SK-MEL-5 (cell line): ENCODE results near the gene ARPC5. TPM values are rescaled to one million over a fixed set of nuclear protein-coding genes. Genes with fewer than 3 reads are reported as not detected.

Experiments
- DNase-seq: peaks from one replicate; pipeline ENCODE4 v3.0.0-alpha.2; 2016; ENCODE audit warnings: low read depth, low spot score
- in situ Hi-C: cut with HindIII; loops from 2 replicates; pipeline ENCODE4 v1.10.0; 2016; ENCODE audit warnings: low sequenced_read_pairs, high pct_unique_total_duplicates, low pct_unique_long_range_greater_than_20kb
- total RNA-seq: library from RNA; depleted of rRNA; stranded (reverse); fragments of >200 nt; shearing (Covaris generic); gene quantifications from 2 replicates; pipeline ENCODE4 v1.2.3, GENCODE V29; 2014

Gene ARPC5
- total RNA-seq, 1 experiment from 2014 or later, result 190 TPM

DNA sequence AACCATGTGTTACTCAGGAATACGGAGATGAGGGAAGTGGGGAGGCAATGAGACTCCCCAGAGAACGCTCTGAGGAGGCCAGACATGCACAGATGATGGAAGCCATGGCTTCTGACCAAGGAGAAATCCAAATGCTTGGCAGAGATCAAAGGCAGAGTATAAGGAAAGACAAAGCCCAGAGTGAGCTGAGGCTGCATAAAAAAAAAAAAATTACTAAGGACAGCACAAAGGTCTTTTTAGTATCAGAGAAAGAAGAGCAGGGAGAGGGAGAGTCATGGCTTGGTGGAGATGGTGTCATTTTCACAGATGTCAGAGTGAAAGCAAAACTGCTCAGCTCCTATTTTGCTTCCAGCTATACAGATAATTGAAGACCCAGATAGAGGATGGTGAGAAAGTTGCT is 37.2 kb downstream of the ARPC5 start:
- in situ Hi-C loops, result no loop called here
- DNase-seq, result no peak

DNA sequence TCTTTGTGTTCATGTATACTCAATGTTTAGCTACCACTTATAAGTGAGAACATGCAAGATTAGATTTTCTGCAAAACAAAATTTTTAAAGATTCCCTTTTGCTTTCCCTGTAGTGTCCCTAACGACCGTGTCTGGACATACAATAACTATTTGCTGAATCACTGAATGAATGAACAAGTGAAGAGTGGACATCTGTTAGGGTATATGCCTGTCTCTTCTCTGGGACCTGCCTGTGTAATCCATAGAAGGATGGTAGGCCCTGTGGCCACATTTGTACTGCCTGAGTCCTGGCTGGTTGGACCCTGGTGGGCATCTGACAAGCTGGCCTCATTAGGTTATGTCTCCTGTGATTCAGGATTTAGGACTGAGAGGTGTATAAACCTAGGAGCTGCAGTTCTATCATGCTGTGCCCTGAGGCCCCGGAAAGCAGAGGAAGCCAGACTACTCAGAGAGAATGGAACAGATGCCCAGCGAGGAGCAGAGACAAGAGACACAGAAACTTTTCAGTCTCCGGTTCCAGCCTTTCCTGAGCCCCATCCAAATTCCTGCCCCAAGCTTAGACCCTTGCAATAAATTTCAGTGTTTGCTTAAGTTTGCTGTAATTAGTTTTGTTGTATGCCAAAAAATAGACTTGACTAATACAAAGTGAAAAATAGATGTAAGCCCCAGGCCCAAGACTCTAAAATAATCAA is 37.8 kb downstream of the ARPC5 start:
- DNase-seq, result no peak
- in situ Hi-C loops, result no loop called here

DNA sequence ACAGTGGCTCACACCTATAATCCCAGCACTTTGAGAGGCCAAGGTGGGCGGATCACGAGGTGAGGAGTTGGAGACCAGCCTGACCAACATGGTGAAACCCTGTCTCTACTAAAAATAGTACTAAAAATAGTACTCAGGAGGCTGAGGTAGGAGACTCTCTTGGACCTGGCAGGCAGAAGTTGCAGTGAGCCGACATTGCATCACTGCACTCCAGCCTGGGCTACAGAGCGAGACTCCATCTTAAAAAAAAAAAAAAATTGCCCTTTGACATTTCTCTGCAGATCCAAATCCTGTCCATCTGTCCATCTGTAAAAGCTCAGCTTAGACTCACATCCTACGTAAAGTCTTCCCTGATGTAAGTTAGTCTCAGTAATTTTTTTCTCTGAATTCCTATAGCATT is 39.1 kb downstream of the ARPC5 start:
- in situ Hi-C loops, result no loop called here
- no peak for DNase-seq

DNA sequence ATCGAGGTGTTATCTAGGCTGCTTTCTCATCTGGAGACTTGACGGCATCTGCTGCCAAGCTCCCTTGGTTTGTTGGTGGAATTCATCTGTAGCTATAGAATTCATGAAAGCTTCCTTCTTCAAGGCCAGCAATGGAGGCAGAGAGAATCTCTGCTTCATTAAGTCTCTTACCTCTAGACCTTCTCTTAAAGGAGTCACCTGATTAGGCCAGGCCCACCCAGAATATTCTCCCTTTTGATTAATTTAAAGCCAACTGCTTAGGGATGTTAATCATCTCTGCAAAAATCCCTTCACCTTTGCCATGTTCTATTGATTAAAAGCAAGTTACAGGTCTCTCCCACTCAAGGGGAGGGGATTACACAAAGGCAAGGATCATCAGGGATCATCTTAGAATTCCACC is 40.0 kb downstream of the ARPC5 start:
- no peak for DNase-seq
- in situ Hi-C loops, result no loop called here

DNA sequence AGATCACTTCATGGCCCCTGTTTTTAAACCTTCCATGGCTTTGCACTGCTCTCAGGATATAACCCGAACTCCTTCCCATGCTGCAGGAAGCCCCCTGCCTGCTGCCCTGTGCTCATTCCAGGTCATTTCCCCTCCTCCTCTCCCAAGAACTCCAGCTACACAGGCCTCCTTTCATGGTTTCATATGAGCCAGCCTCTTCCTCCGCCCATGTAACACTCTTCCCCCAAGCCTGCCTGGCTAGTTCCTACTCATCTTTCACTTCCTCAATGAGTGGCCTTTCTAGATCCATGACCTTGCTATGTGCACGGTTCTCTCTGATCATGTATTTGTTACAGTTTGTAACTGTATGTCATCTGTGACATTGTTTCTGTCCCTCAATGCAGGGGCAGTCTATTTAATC is 42.2 kb downstream of the ARPC5 start:
- in situ Hi-C loops, result no loop called here

DNA sequence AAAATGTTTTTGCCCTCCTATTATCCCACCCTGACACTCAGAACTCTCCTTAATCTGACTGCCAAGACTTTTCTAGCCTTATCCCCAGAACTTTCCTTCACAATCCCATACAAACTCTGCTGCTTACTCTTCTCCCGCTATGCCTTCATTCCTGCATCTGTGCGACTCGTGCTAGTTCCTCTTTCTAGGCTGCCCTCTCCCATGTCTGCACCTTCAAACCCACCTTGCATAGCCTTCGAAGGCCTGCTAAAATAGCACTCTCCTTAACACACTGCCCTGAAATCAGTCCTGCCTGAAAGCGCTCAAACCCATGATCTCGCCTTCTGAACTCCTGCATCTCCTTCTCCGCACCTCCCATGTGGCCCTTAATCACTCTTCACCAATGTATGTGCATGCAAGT is 42.9 kb downstream of the ARPC5 start:
- in situ Hi-C loops, result no loop called here
- no peak for DNase-seq

More for the DNA sequence above, 42.2 kb downstream of the ARPC5 start:
- no peak for DNase-seq

DNA sequence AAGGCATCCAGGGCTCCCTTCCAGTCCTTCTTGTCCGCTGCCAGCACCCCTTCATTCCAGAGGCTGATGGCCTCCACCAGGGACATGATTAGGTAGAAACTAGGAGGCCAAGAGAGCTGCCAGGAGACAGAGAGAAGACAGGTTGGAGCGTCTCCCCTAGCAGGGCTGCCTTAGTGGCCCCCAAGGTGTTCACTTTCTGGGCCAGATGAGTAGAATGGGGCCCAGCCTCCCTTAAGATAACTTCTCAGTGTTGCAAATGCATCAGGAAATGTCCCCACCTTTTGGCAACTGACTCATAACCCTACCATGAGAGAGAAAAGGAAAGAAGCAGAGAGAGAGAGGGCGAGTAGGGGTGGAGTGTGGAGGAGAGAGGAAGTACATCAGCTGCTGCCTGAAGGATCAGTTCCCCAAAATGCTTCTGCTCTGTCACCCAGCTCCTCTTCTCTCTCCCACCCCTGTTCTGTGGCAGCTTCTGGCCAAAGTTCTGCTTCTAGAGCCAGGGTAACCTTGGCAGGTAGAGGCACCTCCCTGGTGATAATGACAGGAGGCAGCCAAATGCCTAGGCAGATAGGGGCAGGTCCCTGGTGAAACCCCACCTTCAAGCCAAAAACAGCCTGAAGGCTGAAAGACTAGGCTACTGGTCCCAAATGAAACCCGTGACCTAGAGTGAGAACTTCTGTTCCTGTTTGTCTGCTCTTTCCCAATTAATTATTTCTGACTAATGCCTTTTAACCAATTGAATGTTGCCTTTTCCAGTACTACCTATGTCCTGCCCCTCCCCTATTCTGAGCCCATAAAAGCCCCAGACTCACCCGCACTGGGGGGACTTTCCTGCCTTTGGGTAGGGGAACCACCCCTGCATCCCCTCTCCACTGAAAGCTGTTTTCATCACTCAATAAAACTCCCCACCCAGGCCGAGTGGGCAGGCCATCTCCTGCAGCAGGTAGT is 45.1 kb downstream of the ARPC5 start, which contains the start of gene NCF2:
Gene NCF2 (minus strand): TSS at position 216 of the 948 bp plus-strand sequence. CDS start 130 bp downstream, at position 86.
- DNase-seq, result no peak
- in situ Hi-C loops, result no loop called here

DNA sequence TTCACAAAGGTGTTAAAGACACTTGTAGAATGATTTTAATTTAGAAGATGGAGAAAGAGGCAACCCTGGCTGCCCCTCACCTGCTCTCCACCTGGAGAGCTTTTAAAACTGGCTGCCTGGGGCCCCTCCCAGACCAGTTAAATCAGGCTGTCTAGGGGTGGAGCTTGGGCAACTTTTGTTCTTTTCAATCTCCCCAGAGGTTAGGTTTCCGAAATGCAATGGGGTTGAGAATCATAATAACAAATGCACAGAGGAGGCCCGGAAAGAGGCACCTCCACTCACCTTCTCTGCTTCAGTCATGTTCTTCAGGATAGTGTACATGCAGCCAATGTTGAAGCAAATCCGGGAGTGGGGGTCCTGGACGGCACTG is 45.7 kb downstream of the ARPC5 start:
- in situ Hi-C loops, result no loop called here
- no peak for DNase-seq

DNA sequence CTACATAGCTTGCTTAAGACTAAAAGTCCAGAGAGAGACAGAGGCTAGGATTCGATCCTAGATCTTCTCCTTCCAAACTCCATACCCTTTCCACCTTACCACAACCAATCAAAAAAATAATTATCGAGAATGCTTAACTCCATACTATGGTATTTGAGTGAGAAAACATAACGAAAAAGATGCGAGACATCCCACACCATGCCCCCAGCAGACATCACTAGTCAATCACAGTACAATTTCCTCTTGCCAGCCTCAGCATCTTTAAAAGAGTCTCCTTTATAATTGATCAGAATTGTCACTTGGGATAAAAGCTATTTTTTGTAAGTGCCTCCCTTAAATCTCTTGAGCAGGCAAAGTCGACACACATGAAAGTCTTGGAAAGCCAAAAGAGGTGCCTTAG is 46.2 kb downstream of the ARPC5 start:
- in situ Hi-C loops, result no loop called here

DNA sequence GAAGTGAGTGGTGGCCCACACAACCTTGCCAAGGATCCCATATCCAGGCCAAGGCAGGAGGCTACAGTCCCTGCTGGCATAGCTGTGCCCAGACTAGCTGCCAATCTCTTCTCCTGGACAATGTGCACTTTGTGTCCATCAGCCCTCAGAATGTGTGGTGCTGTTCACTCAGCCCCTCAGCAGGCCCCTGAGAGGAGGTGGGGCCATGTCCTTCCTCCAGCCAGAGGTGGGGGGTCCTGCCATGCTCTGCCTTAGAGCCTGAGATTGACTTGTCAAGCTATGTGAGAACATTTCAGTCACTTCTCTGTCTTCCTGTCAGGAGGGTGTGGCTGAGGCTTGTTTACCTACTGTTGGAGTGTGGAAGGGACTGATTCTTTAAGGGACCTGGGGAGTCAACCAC is 46.8 kb downstream of the ARPC5 start:
- DNase-seq, result peak; percentile 16
- in situ Hi-C loops, result no loop called here

More for the DNA sequence above, 46.2 kb downstream of the ARPC5 start:
- DNase-seq, result no peak

DNA sequence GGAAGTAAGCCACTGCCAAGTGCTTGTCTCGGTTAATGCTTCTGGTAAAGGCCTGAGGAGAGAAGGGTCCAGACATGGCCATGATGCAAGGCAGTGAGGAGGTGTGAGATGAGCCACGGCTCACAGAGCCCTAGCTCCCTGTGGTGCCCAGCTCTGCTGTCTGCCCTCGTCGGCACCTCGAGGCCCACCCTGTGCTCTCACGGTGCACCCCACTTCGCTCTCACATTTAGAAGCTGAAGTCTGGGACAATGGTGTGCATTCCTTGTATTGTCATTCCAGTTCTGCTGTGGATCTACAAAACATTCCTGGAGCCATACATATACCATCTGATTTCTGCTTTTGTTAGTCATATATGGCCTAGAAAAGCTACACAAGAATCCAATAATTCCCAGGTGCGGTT is 48.7 kb downstream of the ARPC5 start:
- DNase-seq, result no peak
- in situ Hi-C loops, result no loop called here

DNA sequence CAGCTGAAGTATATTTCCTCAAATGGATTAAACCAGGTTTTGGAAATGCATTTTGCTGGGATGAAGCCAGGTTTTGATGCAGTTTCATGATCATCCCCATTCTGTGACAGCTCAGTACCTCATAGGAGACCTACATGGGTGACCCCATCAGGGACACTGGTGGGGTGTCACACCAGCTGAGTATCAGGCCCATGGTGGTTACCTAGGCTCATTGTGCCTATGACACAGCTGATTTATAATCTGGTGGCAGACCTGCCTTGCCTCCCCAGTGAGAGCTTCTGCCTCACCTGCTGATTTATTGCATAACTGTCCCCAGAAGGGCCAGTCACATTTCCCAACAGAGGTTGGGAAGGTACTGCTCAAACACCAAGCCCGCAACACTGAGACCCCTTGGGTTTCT is 49.1 kb downstream of the ARPC5 start:
- in situ Hi-C loops, result no loop called here

DNA sequence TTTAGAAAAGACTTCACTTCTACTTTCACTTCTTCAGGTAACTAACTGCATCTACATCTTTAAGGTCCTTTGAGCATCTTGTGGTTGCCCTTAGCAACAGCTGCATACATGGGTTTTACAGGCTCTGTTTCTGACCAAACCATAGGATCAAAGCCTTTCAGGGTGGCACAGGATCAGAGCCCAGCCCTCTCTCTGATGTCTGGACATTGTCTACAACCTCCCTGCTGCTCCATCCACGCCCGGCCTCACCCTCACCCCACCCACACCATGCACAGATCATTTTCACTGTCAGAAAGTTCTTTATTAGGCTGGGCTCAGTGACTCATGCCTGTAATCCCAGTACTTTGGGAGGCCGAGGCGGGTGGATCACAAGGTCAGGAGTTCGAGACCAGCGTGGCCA is 50.5 kb downstream of the ARPC5 start:
- no peak for DNase-seq
- in situ Hi-C loops, result no loop called here

More for the DNA sequence above, 49.1 kb downstream of the ARPC5 start:
- DNase-seq, result no peak

DNA sequence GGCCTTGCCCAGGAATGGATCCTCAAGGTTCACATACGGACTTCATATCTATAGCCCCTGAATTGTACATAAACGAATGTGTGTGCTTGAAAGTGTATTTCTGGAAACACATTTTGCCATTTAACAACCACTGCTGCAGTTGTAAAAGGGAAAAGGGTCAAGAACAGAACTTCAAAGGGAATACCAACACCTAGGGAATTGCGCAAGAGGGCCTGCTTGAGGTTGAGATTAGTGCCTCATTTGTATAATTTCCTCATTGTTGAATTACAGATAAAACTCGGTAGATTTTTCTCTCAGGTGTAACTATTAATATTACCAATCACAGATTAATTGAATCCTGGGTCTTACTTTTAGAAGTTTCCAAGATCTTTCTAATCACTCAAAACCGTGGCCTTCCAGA is 51.4 kb downstream of the ARPC5 start:
- no peak for DNase-seq
- in situ Hi-C loops, result no loop called here

DNA sequence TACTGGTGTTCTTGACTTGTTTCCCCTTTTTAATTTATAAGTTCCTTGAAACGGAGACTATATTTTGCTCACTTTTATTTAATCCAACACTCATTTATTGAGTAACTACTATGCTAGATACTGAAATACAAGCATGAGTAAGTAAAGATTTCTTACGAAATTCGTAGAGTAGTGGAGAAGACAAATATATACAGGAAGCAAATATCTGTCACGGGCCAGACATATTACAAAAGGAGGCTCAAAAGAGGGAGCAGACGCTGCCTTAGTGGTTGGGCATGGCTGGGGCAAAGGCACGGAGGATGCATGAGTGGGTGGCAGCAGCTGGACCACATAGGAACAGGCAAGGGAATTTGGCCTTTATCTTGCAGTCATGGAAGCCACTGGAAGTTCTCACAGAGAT is 52.1 kb downstream of the ARPC5 start:
- in situ Hi-C loops, result no loop called here
- DNase-seq, result no peak

DNA sequence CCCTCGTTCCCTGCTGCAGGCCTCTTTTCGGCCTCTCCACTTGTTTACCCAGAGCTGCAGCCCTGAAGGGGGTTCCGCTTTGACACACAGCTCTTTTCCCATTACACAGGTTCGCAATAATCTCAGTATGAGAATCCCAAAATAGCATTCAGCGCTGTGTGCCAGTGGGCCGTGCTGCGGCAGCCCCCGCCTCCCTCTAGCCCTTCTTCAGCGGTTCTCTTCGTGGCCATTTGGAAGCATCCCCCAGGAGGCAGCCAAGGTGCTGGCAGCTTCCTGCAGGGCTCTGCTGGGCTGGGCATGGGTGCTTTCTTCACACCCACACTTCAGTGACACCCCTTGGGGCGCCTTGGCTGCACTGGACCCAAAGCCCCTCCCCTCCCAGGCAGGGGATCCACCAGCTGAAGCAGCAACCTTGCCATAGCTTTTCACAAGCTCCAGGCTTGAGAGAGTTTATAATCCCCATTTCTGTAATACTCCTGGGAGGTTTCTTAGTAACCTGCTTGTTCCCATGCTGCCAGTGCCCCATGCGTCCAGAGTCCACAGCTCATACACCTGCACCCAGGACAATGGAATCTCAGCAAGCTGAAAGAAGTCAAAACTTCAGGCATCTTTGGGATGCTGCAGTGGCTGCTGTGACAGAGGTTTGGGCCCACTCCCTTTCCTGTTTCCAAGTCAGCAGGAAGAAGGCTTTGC is 53.4 kb downstream of the ARPC5 start:
- no peak for DNase-seq
- in situ Hi-C loops, result no loop called here

DNA sequence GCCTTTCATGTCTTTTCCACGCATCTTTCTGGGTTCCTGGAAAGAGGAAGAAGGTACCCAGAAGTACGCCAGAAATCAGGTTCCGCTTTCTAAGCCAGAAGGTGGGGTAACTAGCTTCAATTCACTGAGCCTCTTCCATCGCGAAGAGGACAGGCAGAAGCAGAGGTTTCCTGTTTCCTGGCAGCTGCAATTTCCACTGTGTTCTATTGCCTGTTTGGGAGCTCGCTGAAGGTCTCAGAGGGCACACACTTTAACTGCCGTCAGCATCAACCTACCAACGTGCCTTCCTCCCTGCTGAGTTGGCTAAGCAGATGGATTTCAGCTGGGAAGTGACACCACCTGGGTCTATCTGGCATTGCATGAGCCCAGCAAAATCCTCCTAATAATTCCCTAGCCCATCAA is 55.3 kb downstream of the ARPC5 start:
- DNase-seq, result peak; percentile 46
- in situ Hi-C loops, result no loop called here

DNA sequence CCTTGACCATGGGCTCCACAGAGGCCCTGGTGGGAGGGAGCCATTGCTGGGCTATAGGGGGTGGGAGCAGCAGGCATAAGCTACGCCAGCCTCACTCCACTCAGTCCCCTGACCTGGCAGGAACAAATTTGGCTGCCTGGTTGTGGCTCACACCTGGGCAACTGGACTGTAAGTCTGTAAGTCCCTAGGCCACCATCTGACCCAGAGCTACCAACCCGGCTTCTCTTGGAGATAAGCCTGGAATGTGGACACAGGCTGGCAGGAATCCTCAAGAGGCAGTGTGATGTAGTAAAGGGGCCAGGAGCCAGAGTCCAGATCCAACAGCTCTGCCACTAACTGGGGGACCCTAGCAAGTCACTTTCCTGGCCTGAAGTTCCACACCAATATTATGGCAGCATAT is 56.7 kb downstream of the ARPC5 start:
- no peak for DNase-seq
- in situ Hi-C loops, result no loop called here
